Tibial artery (tissue), 4 donors: Measurements from ENCODE around the gene EXOC6B.

Experiments used
- DNase-seq, 2 donors: peaks; one replicate each; pipeline ENCODE4 v3.0.0-alpha.2; 2019
- H3K27ac ChIP-seq, 2 donors: fragments of 200-600 bp; sonication (generic) in 1 of 2; 1 replicate in 1 of 2; 2 replicates in 1 of 2; pipeline ENCODE4 v1.5.1; 2018 to 2019; ENCODE audit warnings: mild to moderate bottlenecking in 1 of 2
- H3K27me3 ChIP-seq, 2 donors: fragments of 200-600 bp; sonication (generic) in 1 of 2; one replicate each; pipeline versions ENCODE4 v1.5.1 to v1.6.0; 2016 to 2019
- H3K36me3 ChIP-seq, 3 donors: fragments of 200-600 bp; sonication (generic) in 2 of 3; one replicate each; pipeline ENCODE4 v1.5.1; 2016 to 2019; ENCODE audit warnings: mild to moderate bottlenecking in 2 of 3
- H3K4me1 ChIP-seq, 4 donors: fragments of 200-600 bp; sonication (generic) in 2 of 4; 1 replicate in 3 of 4; 2 replicates in 1 of 4; pipeline ENCODE4 v1.5.1; 2016 to 2019
- H3K4me3 ChIP-seq, 2 donors: fragments of 200-600 bp; sonication (generic) in 1 of 2; 1 replicate in 1 of 2; 2 replicates in 1 of 2; pipeline ENCODE4 v1.5.1; 2018 to 2019; ENCODE audit warnings: mild to moderate bottlenecking in 2 of 2
- H3K9me3 ChIP-seq, 3 donors: fragments of 200-600 bp; sonication (generic) in 1 of 3; one replicate each; pipeline ENCODE4 v1.5.1; 2016 to 2019
- intact Hi-C: fragments of 100-400 bp; cut with DNase I; formaldehyde crosslinking; loops from one replicate; pipeline ENCODE4 v1.15.0; 2023; ENCODE audit warnings: low total_unique reads
- TF ChIP-seq, protein P1 (sequence below), 2 experiments: fragments of 200-600 bp in 1 of 2; fragments of 450-650 bp in 1 of 2; IDR thresholded peaks; one replicate each; pipeline ENCODE4 v1.5.1; 2017 to 2019; ENCODE audit warnings: antibody characterized with exemption in 2 of 2, mild to moderate bottlenecking in 1 of 2, moderate library complexity in 1 of 2

The EXOC6B gene

DNA sequence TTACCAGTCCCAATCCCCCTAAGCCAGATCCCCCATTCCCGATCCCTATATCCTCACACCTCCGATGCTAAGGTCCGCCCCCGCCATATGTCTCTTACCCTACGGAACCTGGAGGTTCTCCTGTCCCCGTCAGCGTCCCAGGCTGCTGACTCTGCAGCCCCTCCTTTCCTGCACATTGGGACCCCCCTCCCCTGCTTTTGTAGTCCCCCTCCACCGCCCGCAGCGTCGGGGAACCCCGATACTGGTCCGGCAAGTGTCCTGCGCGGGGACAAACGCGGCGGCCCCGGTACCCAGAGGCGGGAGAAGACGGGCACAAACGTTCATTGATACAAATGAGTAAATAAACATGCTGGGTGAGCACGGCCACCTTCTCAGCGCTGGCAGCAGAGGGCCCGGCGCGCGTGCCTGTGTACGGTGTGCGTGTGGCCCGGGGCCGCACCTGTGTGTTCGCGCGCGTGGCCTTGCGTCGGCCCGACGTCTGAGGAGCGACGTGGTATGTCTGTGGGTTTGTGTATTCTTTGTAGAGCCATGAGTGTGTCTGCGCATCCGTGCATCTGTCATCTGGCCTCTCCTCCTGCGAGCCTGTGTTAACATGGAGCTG is 676.2 kb downstream of the EXOC6B start:
- TF ChIP-seq, protein P1, sequence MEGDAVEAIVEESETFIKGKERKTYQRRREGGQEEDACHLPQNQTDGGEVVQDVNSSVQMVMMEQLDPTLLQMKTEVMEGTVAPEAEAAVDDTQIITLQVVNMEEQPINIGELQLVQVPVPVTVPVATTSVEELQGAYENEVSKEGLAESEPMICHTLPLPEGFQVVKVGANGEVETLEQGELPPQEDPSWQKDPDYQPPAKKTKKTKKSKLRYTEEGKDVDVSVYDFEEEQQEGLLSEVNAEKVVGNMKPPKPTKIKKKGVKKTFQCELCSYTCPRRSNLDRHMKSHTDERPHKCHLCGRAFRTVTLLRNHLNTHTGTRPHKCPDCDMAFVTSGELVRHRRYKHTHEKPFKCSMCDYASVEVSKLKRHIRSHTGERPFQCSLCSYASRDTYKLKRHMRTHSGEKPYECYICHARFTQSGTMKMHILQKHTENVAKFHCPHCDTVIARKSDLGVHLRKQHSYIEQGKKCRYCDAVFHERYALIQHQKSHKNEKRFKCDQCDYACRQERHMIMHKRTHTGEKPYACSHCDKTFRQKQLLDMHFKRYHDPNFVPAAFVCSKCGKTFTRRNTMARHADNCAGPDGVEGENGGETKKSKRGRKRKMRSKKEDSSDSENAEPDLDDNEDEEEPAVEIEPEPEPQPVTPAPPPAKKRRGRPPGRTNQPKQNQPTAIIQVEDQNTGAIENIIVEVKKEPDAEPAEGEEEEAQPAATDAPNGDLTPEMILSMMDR (IDR thresholded peaks at IDR 0.05), result no peak
- peaks cover 0 to 54% (median 50%) of the 10 kb centered on the region in 4 donors for H3K4me1 ChIP-seq
- H3K9me3 ChIP-seq, result no peaks in the 10 kb centered on the region
- peak in 1 of 2 donors; percentile 66 for DNase-seq
- H3K4me3 ChIP-seq, result peak overlapping the region; percentile 52 to 58
- H3K27ac ChIP-seq, result no peak overlapping the region
- intact Hi-C loops, result loop anchor here (2.0 to 10.0 kb wide), 6 partner anchors 225 to 602 kb away; no protein-coding TSS in a partner anchor
- peaks cover 0 to 76% of the 10 kb centered on the region in 2 donors for H3K27me3 ChIP-seq
- H3K36me3 ChIP-seq, result no peaks in the 10 kb centered on the region

DNA sequence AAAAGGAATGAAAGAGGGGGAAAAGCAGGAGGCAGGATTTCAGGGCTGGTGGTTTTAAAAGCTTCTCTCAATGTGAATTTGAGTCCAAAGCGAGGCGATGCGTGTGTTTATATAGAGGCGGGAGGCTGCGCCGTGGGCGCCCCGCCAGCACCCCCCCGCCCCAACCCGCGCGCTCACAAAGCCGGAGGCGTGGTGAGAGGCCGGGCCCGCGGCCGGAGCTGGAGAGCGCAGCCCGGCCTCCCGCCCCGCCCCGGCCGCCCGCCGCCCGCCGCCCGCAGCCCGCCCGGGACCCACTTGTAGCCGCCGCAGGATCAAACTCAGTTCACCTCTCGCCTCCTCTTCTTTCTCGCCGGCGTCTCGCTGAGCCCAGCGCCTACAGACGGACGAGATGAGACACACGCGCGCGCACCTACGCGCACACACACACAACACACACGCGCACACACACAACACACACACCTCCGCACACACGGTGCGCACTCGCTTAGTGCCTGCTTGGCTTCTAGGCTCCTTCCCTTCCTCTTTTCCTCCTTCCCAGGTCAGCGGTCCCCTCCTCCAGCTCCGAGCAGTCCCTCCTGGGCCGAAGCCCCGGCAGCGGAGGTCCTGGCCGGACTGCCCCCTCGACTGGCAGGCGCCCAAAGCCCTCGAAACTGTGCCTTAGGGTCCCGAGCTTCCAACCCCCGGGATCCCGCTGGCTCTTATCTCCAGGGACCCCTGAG is 676.8 kb downstream of the EXOC6B start:
- TF ChIP-seq, protein P1 (IDR thresholded peaks at IDR 0.05), result no peak
- Histone ChIP-seq H3K9me3 (no peaks in the 10 kb centered on the region), H3K4me3 (peak overlapping the region; percentile 52 to 58), H3K36me3 (no peaks in the 10 kb centered on the region), H3K4me1 (peaks cover 0 to 61% (median 57%) of the 10 kb centered on the region in 4 donors), H3K27me3 (peaks cover 0 to 71% of the 10 kb centered on the region in 2 donors), H3K27ac (no peak overlapping the region)
- intact Hi-C loops, result loop anchor here (2.0 to 10.0 kb wide), 2 partner anchors 224 to 454 kb away; no protein-coding TSS in a partner anchor
- peak in 1 of 2 donors; percentile 69 for DNase-seq

DNA sequence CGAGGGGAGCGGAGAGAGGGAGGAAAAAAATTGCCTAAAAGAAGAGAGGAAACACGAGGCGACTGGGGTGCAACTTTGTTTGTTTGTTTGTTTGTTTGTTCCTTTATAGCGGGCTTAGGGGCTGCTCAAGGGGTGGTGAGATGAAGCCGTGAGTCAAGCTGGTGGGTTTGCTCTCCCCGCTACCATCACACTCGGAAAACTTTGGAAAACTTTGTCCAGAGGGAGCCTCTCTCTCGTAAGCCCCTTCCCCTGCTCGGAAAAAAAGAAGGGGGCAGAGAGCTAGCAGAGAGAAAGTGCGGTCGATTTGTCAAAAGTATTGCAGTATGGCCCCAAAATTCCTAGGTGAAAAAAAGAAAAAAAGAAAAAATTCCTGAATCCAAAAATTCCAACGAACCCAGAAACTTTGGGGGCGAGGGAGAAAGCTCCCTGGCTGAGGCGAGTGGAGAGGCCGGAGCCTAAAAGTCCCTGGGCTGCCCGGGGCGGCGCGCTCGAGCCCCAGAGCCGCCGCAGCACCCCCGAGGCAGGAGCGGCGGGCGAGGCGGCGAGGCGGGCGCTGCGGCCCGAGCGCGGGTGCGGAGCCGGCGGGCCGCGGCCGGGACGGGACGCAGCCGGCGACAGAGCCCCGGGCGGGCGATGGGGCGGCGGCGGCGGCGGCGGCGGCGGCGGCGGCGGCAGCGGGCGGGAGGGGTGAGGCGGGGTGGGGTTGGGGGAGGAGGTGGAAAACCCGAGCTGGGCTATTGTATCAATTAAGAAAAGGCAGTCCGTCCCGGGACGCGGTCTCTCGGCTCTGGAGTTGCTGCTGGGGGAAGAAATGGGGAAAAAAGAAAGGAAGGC is 677.6 kb downstream of the EXOC6B start:
- no peaks in the 10 kb centered on the region for H3K9me3 ChIP-seq
- TF ChIP-seq, protein P1 (IDR thresholded peaks at IDR 0.05), result no peak
- peak in 1 of 2 donors; percentile 45 for DNase-seq
- intact Hi-C loops, result loop anchor here (2.0 to 10.0 kb wide), 2 partner anchors 223 to 453 kb away; no protein-coding TSS in a partner anchor
- H3K27me3 ChIP-seq, result peaks cover 0 to 63% of the 10 kb centered on the region in 2 donors
- H3K4me3 ChIP-seq, result peak overlapping the region; percentile 52 to 58
- H3K36me3 ChIP-seq, result no peaks in the 10 kb centered on the region
- no peak overlapping the region for H3K27ac ChIP-seq
- peaks cover 0 to 68% (median 65%) of the 10 kb centered on the region in 4 donors for H3K4me1 ChIP-seq

DNA sequence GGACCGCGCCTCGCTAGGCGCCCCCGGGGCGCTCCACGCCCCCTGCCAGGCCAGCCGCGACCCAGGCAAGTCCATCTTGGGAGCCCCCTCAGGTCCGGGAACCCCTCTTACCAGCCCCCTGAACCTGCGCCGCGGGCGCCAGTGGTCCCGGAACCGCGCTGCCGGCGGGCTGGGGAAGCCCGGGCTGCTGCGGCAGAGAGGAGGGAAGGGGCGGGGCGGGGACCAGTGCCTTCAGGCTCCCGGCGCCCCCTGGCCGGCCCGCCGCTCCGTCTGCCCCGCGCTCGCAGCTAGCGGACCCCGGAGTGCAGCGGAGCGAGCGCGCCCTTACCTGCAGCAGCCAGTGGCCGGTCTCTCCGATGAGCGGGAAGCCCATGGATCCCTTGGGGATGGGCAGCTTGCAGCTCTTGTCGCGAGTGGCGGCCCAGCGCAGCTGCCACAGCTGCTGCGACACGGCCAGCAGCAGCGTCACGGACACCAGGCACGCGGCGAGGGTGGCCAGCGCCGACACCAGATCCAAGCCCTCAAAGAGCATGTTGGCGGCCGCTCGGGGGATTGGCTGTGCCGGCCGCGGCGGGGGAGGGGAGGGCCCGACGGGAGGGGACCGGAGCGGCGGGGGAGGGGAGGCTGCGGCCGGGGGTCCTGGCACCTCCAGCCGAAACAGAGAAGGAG is 678.4 kb downstream of the EXOC6B start, which contains the start of gene CYP26B1:
Gene CYP26B1 (minus strand): TSS at position 560 of the 669 bp plus-strand sequence. CDS start 28 bp downstream, at position 532.
- TF ChIP-seq, protein P1 (IDR thresholded peaks at IDR 0.05), result no peak
- peak within 1 kb of the TSS; percentile 52 to 58 for H3K4me3 ChIP-seq
- intact Hi-C loops, result loop anchor here (10.0 kb wide), 1 partner anchor 453 kb away; no protein-coding TSS in a partner anchor
- H3K36me3 ChIP-seq, result no peaks in the 10 kb centered on the region
- H3K27ac ChIP-seq, result peak within 1 kb of the TSS in 1 of 2 donors; percentile 4
- H3K9me3 ChIP-seq, result no peaks in the 10 kb centered on the region
- H3K27me3 ChIP-seq, result peaks cover 0 to 61% of the 10 kb centered on the region in 2 donors
- peaks cover 0 to 76% (median 72%) of the 10 kb centered on the region in 4 donors for H3K4me1 ChIP-seq
- peak in 1 of 2 donors; percentile 69 for DNase-seq
